ENCODE results near the gene SPEF2.
A peak's percentile ranks its signal among the peaks of the same experiment; 100 is the strongest.

The SPEF2 gene

GRCh38 chr5:35745660-35746059 lies 128.0 kb downstream of the SPEF2 start:
- peak overlapping the region; percentile 71 for H3K27ac ChIP-seq (ENCODE audit: low read depth, low read length, poor library complexity, severe bottlenecking)
- H3K4me3 ChIP-seq (ENCODE audit: low read depth, low read length, poor library complexity, severe bottlenecking) = no peak overlapping the region
- no peaks in the 10 kb centered on the region for H3K79me2 ChIP-seq (ENCODE audit: insufficient read depth, low read length)
- H3K27me3 ChIP-seq (ENCODE audit: insufficient read depth, low read length) = no peaks in the 10 kb centered on the region
- peaks cover 30% of the 10 kb centered on the region for H3K4me1 ChIP-seq (ENCODE audit: insufficient read depth, low read length, severe bottlenecking)
- H3F3A ChIP-seq (ENCODE audit: insufficient read depth, low read length) = no peaks in the 10 kb centered on the region
- peak overlapping the region; percentile 65; the same call in 1 of the 2 replicates for H3K4me2 ChIP-seq (ENCODE audit: low read length)
- no peak overlapping the region for H3K9ac ChIP-seq (ENCODE audit: low read length)
- no peaks in the 10 kb centered on the region for H4K20me1 ChIP-seq (ENCODE audit: insufficient read depth, low read length)
- H2AFZ ChIP-seq (ENCODE audit: low read length) = no peak overlapping the region
- no peaks in the 10 kb centered on the region for H3K36me3 ChIP-seq (ENCODE audit: insufficient read depth, low read length)
- H3K9me2 ChIP-seq (ENCODE audit: low read depth, low read length) = no peaks in the 10 kb centered on the region
- TF ChIP-seq EZH2 (IDR thresholded peaks at IDR 0.05; ENCODE audit: borderline replicate concordance, low read length) (no peak), CTCF (IDR thresholded peaks at IDR 0.05; ENCODE audit: low read length) (no peak)
- no peaks in the 10 kb centered on the region for H3K9me3 ChIP-seq (ENCODE audit: low read length)

- no peaks in the 10 kb centered on the region for H3K9me3 ChIP-seq (ENCODE audit: low read length)
- TF ChIP-seq EZH2 (IDR thresholded peaks at IDR 0.05; ENCODE audit: borderline replicate concordance, low read length) (no peak), CTCF (IDR thresholded peaks at IDR 0.05; ENCODE audit: low read length) (no peak)
- no peaks in the 10 kb centered on the region for H3K27me3 ChIP-seq (ENCODE audit: insufficient read depth, low read length)
- H2AFZ ChIP-seq (ENCODE audit: low read length) = no peak overlapping the region
- no peaks in the 10 kb centered on the region for H3K36me3 ChIP-seq (ENCODE audit: insufficient read depth, low read length)
- H3K9me2 ChIP-seq (ENCODE audit: low read depth, low read length) = no peaks in the 10 kb centered on the region
- H3K4me1 ChIP-seq (ENCODE audit: insufficient read depth, low read length, severe bottlenecking) = no peaks in the 10 kb centered on the region
- no peaks in the 10 kb centered on the region for H3K79me2 ChIP-seq (ENCODE audit: insufficient read depth, low read length)
- no peak overlapping the region for H3K27ac ChIP-seq (ENCODE audit: low read depth, low read length, poor library complexity, severe bottlenecking)
- no peaks in the 10 kb centered on the region for H4K20me1 ChIP-seq (ENCODE audit: insufficient read depth, low read length)
- no peak overlapping the region for H3K9ac ChIP-seq (ENCODE audit: low read length)
- no peak overlapping the region for H3K4me2 ChIP-seq (ENCODE audit: low read length)
- H3F3A ChIP-seq (ENCODE audit: insufficient read depth, low read length) = no peaks in the 10 kb centered on the region
- H3K4me3 ChIP-seq (ENCODE audit: low read depth, low read length, poor library complexity, severe bottlenecking) = no peak overlapping the region
Measured at GRCh38 chr5:35752012-35752411, 134.3 kb downstream of the SPEF2 start.

GRCh38 chr5:35753500-35753899 lies 135.8 kb downstream of the SPEF2 start:
- Histone ChIP-seq H3K36me3 (ENCODE audit: insufficient read depth, low read length) (no peaks in the 10 kb centered on the region), H3K9me2 (ENCODE audit: low read depth, low read length) (no peaks in the 10 kb centered on the region), H3K79me2 (ENCODE audit: insufficient read depth, low read length) (no peaks in the 10 kb centered on the region), H3K4me2 (ENCODE audit: low read length) (no peak overlapping the region), H3K27ac (ENCODE audit: low read depth, low read length, poor library complexity, severe bottlenecking) (no peak overlapping the region), H3K9me3 (ENCODE audit: low read length) (no peaks in the 10 kb centered on the region), H3K4me1 (ENCODE audit: insufficient read depth, low read length, severe bottlenecking) (peaks cover 6% of the 10 kb centered on the region), H3K9ac (ENCODE audit: low read length) (no peak overlapping the region), H3F3A (ENCODE audit: insufficient read depth, low read length) (no peaks in the 10 kb centered on the region), H3K4me3 (ENCODE audit: low read depth, low read length, poor library complexity, severe bottlenecking) (no peak overlapping the region), H3K27me3 (ENCODE audit: insufficient read depth, low read length) (no peaks in the 10 kb centered on the region), H2AFZ (ENCODE audit: low read length) (no peak overlapping the region), H4K20me1 (ENCODE audit: insufficient read depth, low read length) (no peaks in the 10 kb centered on the region)
- no peak for TF ChIP-seq EZH2 (IDR thresholded peaks at IDR 0.05; ENCODE audit: borderline replicate concordance, low read length)
- TF ChIP-seq CTCF (IDR thresholded peaks at IDR 0.05; ENCODE audit: low read length) = no peak
